PC-3 (cell line): ENCODE measurements around the gene FUCA2.

Source experiments
- EZH2 ChIP-seq: fragments of 300-600 bp; sonication (generic); IDR thresholded peaks from one replicate; pipeline ENCODE4 v1.6.1; 2017; ENCODE audit warnings: antibody characterized with exemption, mild to moderate bottlenecking, low read length; ENCODE audit not compliant: unreplicated experiment
- EZH2phosphoT487 ChIP-seq: fragments of 300-600 bp; sonication (generic); IDR thresholded peaks from 2 replicates; pipeline ENCODE4 v1.6.1; 2018; ENCODE audit warnings: mild to moderate bottlenecking, antibody characterized with exemption, low read length, borderline replicate concordance
- TF ChIP-seq, protein P1 (sequence below): fragments of 300-600 bp; sonication (generic); conservative IDR thresholded peaks from 2 replicates; pipeline ENCODE4 v1.5.1; 2017; ENCODE audit warnings: antibody characterized with exemption, low read depth, mild to moderate bottlenecking, low read length

DNA sequence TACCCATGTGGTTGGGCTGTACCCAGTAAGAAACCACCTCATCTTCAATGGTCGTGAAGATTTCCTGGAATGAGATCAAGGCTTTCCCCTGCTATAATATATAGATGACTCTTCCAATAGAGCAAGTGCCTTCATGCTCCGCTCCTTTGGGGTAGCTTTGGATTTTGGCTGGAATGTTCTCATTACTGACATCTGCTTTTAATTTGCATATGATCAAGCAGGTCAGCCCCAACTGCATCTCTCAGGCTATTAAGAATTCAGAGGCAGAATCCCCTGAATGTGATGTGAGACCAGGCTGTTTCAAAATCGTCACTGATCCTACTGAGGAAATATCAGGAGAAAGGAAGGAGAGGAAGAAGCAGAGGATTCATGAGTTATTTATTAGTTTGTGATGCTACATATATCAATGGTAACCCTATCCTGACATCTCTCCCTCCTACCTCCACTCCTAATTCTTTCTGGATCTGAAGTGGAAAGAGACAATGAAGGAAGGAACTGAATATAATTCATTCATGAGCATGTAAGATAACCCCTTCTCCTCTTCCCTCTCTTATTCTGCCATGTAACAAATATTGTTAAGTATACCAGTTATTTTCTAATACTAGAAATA, 47.6 kb upstream of the FUCA2 start:
- TF ChIP-seq EZH2phosphoT487, result no peak
- TF ChIP-seq, protein P1, sequence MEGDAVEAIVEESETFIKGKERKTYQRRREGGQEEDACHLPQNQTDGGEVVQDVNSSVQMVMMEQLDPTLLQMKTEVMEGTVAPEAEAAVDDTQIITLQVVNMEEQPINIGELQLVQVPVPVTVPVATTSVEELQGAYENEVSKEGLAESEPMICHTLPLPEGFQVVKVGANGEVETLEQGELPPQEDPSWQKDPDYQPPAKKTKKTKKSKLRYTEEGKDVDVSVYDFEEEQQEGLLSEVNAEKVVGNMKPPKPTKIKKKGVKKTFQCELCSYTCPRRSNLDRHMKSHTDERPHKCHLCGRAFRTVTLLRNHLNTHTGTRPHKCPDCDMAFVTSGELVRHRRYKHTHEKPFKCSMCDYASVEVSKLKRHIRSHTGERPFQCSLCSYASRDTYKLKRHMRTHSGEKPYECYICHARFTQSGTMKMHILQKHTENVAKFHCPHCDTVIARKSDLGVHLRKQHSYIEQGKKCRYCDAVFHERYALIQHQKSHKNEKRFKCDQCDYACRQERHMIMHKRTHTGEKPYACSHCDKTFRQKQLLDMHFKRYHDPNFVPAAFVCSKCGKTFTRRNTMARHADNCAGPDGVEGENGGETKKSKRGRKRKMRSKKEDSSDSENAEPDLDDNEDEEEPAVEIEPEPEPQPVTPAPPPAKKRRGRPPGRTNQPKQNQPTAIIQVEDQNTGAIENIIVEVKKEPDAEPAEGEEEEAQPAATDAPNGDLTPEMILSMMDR, result no peak
- TF ChIP-seq EZH2, result no peak
